GM12874 (cell line): ENCODE results near the gene AQP1.

Experiments
- CTCF ChIP-seq: IDR thresholded peaks from 2 replicates; pipeline ENCODE4 v1.5.1; 2011; ENCODE audit warnings: low read depth, mild to moderate bottlenecking, control low read depth, low read length, moderate library complexity; ENCODE audit not compliant: insufficient read depth

Gene AQP1

DNA sequence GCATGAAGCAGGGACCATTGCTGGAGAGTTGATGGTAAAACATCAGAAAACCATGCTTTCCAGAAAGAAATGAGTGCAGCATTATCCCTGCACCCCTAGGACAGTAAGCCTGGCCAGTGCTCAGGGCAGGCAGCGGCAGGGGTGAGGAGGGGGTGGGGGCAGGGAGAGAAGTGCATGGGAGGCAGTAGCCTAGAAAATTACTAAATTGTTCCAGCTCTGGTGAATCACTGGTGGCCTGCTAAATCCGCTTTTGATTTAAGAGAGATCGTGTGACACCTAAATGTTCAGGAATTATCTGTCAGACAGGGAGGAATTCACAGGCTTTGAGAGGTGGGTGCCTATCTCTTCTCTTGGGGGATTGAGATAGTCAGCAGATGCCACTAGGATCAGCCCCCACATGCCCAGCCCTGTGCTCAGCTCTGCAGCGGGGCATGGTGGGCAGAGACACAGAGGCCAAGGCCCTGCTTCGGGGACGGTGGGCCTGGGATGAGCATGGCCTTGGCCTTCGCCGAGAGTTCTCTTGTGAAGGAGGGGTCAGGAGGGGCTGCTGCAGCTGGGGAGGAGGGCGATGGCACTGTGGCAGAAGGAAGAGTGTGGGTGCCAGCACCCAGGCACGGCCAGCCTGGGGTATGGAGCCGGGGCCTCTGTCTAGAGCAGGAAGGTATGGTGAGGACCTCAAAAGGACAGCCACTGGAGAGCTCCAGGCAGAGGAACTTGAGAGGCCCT lies 5.0 kb upstream of the AQP1 start:
- TF ChIP-seq CTCF = no peak

DNA sequence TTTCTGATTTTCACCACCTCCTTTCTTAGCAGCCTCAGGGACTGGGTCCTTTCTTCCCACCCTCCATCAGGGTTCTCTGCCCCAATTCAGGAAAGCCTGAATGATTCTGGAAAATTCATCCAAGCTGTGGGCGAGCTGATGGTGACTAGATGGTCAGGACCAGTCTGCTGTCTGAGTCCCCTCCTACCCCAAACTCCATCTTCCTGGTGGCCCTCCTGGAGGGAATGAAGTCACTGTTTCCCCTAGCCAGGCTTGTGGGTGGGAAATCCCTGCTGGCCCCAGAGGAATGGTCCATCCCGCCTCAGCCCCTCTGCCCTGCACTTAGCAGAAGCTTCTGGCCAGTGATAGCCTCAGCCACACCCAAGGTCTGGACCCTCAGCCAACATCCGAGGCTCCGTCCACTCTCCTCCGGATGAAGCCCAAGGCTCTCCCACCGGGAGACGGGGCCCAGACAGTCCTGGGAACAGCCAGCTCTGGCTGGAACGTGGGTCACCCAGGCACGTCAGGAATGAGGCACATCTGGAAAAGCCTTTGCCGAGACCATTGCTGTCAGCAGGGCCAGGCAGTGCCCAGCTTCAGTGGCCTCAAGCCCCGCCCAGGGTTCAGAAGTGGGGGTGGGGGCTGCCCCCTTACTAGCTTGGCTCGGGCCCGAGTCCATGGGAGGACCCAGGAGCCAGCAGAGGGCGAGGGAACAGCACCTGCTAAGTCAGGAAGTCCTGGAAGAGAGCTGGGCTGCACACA lies 4.0 kb upstream of the AQP1 start:
- TF ChIP-seq CTCF = no peak

- TF ChIP-seq CTCF = peak; percentile 25; the same call in 1 of the 2 replicates
Measured at GRCh38 chr7:30908681-30909080, 3.0 kb upstream of the AQP1 start.

GRCh38 chr7:30909431-30909830 lies 2.2 kb upstream of the AQP1 start:
- TF ChIP-seq CTCF = no peak

GRCh38 chr7:30910411-30911073 lies 1.1 kb upstream of the AQP1 start:
- no peak for TF ChIP-seq CTCF

DNA sequence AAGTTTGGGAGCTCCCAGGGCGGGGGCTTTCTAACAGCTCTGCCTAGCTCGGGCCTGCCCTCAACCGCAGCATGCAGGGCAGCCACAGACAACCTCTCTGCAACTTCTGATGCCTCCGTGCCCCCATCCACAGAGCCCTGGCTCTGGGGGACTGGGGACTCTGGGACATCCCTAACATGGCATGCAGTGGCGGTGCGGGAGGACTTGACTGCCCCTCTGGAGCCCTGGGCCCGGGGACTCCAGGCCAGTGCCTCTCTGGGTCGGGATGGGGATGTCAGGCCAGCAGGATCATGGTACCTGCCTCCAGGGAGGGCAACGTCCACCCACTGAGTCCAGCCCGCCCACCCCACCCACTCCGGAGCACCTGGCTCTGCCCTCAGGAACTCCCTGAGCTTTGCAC lies 520 bp upstream of the AQP1 start:
- no peak for TF ChIP-seq CTCF

DNA sequence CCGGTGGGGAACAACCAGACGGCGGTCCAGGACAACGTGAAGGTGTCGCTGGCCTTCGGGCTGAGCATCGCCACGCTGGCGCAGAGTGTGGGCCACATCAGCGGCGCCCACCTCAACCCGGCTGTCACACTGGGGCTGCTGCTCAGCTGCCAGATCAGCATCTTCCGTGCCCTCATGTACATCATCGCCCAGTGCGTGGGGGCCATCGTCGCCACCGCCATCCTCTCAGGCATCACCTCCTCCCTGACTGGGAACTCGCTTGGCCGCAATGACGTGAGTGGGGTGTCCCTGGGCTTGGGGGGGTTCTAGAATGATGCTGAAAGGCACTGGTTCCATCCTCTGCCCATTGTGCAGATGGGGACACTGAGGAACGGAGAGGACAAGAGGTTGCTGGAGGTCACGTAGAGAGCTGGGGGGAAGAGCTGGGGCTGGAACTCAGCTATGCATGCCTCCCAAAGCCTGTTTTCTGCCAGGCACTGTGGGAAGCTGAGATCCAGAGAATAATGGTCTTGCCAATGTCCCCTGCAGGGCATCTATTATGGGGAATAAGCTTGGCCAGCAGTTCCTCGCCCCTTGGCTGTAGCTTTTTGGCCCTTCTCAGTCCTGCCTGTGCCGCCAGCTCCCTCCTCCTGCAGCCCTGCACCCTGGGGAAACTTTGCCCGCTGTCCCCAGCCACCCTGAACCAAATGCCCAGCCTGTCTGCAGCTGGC lies 523 bp downstream of the AQP1 start:
- no peak for TF ChIP-seq CTCF
